HG02623 (cell line): Measurements from ENCODE around the gene NPAS3.

ENCODE experiments used
- ATAC-seq: cut with Tn5 transposase; IDR thresholded peaks from one replicate; pipeline ENCODE4 v1.9.1; 2021; ENCODE audit warnings: moderate library complexity; ENCODE audit not compliant: unreplicated experiment

NPAS3 gene

GRCh38 chr14:33733310-33733709 is 794.6 kb downstream of the NPAS3 start:
- no peak for ATAC-seq

DNA sequence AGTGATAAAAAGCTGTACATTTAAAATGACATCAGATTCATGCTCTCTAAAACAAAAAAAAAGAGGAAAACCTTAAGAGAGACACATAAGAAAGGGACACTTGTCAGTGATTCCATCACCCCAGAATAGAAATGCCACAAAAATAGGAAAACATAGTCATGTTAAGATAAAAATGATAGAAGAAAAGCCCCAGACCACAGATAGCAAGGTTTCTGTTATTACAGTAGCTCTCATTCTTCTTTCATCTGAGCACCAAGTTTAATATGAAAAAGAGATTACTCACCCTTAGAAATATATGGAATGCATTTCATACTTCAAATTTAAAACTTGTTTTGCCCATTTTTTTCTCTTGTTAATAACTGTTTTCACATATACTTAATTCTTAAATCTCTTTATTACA is 795.0 kb downstream of the NPAS3 start:
- ATAC-seq = no peak

- ATAC-seq = no peak
These were observed 795.7 kb downstream of the NPAS3 start for GRCh38 chr14:33734387-33734786.

DNA sequence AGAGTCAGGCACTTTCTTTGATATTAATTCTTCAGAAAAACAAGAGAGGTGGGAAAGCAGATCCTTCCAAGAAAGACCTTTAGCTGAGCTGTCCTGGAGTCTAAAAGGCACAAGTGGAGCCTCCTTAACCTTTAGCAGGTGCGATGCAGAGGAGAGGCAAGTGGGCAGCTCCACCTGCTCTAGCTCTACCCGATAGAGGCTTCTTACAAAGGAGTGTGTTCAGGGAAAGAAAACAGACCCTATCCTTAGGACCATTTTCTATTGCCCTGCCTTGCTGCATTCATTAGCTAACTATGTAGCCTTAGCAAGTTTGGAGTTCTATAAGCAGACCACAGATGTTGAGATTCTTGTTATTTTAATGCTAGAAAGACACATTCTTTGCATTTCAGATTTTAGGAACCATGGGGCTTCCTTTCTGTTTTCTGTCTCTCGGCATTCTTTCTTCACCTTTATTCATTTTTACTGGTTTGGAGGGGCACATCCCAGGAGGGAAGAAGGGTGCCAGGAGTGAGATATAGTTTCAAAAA is 797.7 kb downstream of the NPAS3 start:
- ATAC-seq = no peak

DNA sequence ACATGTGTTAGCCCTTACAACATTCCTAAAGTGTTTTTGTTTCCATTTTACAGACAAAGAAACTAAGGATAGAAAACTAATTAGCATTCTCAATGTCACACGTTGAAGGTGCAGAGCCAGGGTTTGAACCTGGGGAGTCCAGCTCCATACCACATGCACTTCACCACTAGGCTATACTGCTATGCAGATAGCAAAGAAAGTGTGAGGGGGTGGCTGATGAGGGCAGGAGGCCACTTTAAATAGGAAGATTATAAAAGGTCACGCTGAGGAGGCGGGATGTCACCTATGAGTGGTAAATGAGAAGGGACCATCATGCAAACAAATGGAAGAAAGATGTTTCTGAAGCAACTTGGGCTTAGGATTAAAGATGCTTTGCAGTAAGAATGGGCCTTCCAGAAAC is 798.3 kb downstream of the NPAS3 start:
- ATAC-seq = no peak

DNA sequence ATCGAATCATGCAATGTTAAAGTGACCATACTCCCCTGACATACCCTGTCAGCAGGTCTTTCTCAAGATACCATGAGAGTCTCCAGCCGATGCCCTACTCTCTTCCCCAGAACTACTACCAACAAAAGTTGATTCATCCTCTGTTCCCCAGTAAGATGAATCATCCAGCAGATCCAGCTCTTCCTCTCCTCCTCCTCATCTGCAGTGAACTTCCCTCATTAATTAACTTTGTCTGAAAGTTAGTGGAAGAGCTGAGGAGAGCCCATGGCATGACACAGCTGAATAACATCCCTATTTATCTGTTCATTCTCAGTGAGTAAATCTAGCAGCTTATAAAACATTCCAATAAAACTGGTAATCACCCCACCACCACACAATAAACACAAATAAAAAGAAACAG is 798.8 kb downstream of the NPAS3 start:
- ATAC-seq = no peak

- ATAC-seq = no peak
These were observed 799.4 kb downstream of the NPAS3 start for GRCh38 chr14:33738029-33738428.

DNA sequence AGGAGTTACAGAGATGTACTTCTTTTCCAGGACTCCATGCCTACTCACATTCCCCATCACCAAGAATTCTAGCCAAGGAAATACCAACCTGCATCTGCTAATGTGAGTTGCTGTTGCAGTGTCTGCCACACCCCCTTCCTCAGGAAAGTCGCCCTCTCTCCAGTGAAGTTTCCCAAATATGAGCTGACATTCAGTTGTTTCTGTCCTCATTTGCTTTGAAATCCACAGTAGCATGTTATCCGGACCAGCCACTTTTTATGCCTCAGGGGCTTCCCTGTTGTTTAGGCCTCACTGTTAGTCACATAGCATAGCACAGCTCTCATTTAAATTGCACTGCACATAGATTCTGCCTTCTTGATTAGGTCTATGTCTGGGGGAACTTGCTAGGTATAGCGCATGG is 799.8 kb downstream of the NPAS3 start:
- ATAC-seq = no peak

GRCh38 chr14:33740531-33740930 is 801.9 kb downstream of the NPAS3 start:
- no peak for ATAC-seq

DNA sequence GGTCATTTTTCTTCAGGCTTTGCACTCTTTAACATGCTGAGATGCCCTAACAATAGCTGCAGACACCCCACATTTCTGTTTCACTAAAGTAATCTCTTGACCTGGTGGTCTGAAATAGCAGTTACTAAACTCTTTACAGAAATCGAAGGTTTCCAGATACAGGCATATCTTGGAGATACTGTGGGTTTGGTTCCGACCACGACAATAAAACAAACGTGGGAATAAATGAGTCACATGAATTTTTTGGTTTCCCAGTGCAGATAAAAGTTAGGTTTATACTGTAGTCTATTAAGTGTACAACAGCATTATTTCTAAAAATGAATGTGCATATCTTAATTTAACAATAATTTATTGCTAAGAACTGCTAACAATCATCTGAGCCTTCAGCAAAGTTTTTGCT is 803.5 kb downstream of the NPAS3 start:
- no peak for ATAC-seq

- ATAC-seq = no peak
These were observed 806.5 kb downstream of the NPAS3 start for GRCh38 chr14:33745163-33745562.

DNA sequence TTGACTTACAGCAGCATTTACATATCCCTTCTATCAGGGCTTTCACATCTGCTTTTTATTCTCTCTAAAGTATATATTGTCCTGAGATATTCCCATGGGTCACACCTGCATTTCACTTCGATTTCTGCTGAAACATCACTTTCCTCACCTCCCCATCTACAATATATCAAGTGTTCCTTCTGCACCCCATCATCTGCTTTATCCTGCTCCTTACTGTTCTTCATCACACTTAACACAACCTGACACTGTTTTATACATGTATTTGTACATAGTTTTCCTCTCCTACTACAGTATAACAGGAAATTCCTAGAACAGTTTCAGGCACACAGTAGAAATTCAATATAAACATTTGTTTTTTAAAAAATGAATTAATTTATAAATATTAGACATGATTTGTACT is 809.1 kb downstream of the NPAS3 start:
- ATAC-seq = no peak

DNA sequence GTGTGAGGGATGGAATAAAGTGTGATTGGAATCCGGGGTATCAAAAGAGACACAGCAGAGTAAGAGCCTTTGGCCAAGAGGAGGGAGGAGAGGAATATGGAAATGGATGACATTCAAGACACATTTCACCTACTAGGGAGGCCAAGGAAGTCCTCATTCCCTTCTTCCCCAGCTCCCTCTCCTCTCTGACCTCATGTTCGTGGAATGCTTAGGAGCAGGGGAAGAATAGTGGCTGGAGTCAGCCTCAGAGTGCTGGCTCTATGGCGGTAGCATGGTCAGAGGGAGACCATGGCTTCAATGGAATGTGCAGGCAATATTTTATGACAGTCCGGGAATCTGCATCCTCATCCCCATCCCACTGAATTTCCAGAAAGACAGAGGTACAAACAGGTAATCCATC is 815.6 kb downstream of the NPAS3 start:
- no peak for ATAC-seq

DNA sequence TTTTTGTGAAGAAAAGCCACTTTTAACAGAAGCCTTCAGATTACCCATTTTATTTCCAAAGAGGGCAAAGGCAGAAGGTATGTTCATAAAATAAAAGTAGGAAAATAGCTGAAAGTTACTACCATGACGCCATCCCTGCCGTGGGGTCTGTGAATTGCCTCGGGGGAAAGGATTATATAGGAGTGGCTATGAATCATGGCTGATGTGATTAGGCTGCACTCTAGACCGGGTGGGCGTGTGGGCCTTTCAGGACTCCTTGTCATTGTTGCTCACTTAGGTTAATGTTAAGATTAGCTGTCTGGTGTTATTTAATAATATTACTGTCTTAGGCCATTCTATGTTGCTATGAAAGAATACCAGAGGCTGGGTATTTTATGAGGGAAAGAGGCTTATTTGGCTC is 816.7 kb downstream of the NPAS3 start:
- ATAC-seq = no peak

DNA sequence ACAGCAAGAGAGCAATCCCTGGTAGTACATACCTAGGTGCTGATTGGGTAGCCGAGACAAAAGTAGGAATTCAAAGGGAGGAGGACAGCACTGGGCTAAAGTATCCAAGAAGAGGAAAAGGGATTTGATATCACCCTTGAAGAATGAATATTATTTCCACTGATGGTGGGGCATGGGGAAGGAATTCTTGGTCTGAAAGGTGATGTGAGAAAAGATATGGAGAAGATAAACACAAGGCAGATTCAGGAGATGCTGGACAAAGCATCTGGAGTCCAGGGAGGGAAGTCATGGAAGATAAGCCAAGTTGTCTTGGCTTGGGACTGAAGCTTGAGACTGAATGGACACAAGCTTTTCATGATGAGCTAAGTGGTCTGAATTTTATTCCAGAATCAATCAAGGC is 818.2 kb downstream of the NPAS3 start:
- no peak for ATAC-seq

DNA sequence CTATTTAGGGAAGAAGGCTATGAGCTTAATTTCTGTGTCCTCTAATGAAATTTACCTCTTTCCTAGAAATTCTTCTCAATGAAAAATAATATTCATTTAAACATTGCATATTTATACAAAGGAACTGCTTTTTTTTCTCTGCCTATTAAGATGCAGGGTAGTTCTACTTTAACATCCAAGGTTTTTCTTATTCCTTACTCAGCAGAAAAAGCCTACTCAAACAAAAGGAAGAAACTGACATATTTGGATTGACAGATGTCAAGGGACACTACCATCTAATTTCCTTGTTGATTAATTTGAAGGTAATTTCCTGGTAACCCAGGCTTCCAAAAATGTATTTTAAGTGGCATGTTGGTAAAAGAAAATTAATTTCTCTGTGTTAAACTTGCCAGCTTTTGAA is 819.9 kb downstream of the NPAS3 start:
- ATAC-seq = no peak

DNA sequence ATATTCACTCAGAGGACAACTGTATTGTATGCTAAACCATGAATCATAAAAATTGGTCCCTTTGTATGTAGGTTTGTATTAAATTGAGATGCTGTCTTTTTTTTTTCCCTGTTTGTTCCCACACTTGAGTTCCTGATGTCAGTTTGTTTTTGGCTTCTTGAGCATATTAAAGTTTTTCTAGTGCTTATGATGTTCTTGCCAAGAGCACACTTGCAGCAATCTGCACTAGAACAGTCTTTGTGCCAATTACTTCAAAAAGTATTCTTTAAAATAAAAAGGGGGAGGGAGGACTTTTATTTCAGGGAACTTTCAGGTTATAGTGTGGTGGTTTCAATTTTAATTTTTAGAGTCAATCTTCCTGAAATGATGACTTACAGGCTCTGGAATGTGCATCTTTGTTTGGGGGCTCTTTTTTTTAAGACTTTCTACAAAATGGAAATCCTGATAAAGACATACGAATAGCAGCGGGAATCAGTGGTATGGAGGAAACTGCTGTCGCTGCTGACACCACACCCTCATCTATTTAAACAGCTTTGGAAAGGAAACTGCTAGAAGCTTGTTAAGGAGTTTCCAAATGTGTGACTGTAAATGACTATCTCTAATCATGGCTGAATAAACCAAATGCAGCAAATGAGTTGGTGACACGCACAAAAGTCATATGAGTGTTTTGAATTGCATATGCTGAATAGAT is 823.6 kb downstream of the NPAS3 start:
- no peak for ATAC-seq

DNA sequence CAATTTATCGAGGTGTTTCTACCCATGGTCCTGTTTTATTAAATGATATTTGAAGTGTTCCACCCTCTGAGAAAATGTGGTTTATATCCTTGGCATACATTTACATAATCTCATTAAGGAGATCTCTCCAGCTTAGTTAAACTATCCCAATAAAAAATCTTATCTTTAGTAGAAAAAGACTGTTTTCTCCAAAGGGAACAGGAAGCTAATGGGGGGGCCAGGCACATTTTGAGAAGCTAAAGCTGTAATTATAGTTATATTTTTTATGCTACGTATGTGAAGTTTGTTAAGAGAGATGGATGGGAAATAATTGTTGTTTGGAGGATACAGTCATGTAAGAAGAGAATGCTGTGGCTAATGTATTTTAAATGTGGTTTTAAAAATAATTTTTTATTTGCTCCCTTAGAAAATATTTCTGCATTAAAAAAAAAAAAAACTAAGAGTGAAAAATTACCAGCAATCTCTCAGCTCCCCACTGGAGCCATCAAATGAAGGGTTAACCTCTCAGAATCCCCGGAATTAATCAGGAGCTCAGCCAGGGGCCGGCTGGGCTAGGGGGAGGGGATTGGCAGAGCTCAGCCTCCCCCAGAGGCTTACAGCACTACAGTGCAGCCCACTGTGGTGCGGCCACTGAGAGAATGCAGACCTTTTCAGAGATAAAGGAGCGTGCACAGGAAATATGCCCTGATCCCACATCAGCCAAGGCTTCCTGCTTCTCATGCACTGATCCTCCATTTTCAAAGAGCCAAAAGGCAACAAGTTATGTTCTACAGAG is 826.4 kb downstream of the NPAS3 start:
- ATAC-seq = no peak

- ATAC-seq = no peak
These were observed 829.1 kb downstream of the NPAS3 start for GRCh38 chr14:33767586-33768457.

DNA sequence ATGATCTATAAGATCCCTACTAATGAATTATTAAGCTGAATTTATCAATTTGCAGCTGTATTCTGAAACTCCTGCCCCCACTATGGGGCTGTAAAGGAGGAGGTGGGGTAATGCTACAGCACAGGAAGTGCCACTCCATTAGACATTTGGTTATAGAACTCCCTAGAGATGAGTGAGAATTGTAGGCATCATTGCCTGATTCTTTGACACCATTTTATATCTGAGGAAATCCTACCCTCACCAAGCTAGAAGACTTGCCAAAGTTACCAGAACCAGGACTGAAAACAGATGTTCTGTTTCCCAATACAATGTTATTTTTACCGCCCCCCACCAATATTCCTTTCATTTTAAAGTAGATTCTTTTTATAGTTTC is 829.8 kb downstream of the NPAS3 start:
- no peak for ATAC-seq

GRCh38 chr14:33773205-33774030 is 834.7 kb downstream of the NPAS3 start:
- ATAC-seq = no peak
